IPS-18a (cell line): ENCODE data around the gene SMC1A.

Source experiments
- H3K27ac ChIP-seq: one replicate; pipeline ENCODE4 v1.5.1; 2013; ENCODE audit warnings: low read length
- H3K27me3 ChIP-seq: one replicate; pipeline ENCODE4 v1.6.1; 2013; ENCODE audit warnings: mild to moderate bottlenecking, low read length; ENCODE audit not compliant: control insufficient read depth, insufficient read depth
- H3K36me3 ChIP-seq: one replicate; pipeline ENCODE4 v1.6.1; 2013; ENCODE audit warnings: low read depth, low read length; ENCODE audit not compliant: control insufficient read depth
- H3K4me1 ChIP-seq: one replicate; pipeline ENCODE4 v1.6.1; 2013; ENCODE audit warnings: low read depth, low read length; ENCODE audit not compliant: control insufficient read depth
- H3K4me3 ChIP-seq: one replicate; pipeline ENCODE4 v1.5.1; 2013; ENCODE audit warnings: low read length
- H3K9ac ChIP-seq: one replicate; pipeline ENCODE4 v1.6.1; 2013; ENCODE audit warnings: mild to moderate bottlenecking, low read length, moderate library complexity
- H3K9me3 ChIP-seq: one replicate; pipeline ENCODE4 v1.6.1; 2013; ENCODE audit warnings: low read depth, low read length; ENCODE audit not compliant: control insufficient read depth

Gene SMC1A

DNA sequence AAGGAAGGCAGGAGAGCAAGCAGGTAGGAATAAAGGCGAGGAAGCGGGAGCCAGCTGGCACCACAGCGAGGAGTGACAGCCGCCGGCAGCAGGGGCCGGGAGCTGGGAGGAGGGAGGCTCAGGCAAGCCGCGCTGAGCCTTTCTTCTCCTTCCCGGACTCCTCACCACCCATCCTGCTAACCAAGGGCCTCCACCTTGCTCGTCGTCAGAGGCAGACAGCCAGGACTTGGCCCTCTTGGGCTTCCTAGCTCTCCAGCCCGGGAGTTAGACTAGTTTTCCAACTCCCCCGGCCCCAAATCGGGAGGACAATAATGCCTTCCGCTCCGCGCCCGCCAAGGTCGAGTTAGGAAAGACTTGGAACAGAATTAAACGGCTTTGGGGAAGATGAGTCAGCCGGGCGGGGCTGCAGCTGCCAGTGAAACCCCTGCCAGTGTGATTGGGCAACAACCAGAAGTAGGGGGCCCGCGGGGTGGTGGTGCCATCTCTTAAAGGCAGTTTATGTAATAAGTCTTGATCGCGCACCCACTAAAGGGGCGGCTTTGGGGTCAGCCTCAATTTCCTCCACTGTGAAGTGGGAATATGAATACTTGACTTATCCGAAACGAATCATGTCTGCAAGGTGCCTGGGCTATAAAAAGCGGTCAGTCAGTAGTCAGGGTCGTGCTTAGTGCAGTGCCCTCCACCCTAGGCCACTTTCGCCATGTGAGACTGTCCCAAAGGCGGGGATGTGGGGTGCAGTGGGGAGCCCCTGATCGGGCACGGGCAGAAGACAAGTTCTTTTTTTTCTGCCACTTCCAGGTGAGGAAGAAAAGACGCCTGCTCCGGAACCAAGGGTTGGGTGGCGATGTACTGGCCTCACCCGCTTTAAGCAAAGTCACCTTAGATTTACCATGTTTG lies 18.4 kb upstream of the SMC1A start:
- no peaks in the 10 kb centered on the region for H3K4me1 ChIP-seq
- no peak overlapping the region for H3K9ac ChIP-seq
- peak overlapping the region; percentile 58 for H3K4me3 ChIP-seq
- no peak overlapping the region for H3K27ac ChIP-seq
- no peaks in the 10 kb centered on the region for H3K36me3 ChIP-seq
- peaks cover 12% of the 10 kb centered on the region for H3K27me3 ChIP-seq
- no peaks in the 10 kb centered on the region for H3K9me3 ChIP-seq

- Histone ChIP-seq H3K4me3 (peak overlapping the region; percentile 58), H3K36me3 (no peaks in the 10 kb centered on the region), H3K27ac (no peak overlapping the region), H3K9ac (no peak overlapping the region), H3K4me1 (no peaks in the 10 kb centered on the region), H3K9me3 (no peaks in the 10 kb centered on the region), H3K27me3 (peaks cover 12% of the 10 kb centered on the region)
Measured at GRCh38 chrX:53440101-53440500, 17.6 kb upstream of the SMC1A start.

- Histone ChIP-seq H3K9me3 (no peaks in the 10 kb centered on the region), H3K4me3 (no peak overlapping the region), H3K4me1 (no peaks in the 10 kb centered on the region), H3K27ac (no peak overlapping the region), H3K27me3 (peaks cover 12% of the 10 kb centered on the region), H3K9ac (no peak overlapping the region), H3K36me3 (no peaks in the 10 kb centered on the region)
Measured at GRCh38 chrX:53438832-53439230, 16.4 kb upstream of the SMC1A start.

DNA sequence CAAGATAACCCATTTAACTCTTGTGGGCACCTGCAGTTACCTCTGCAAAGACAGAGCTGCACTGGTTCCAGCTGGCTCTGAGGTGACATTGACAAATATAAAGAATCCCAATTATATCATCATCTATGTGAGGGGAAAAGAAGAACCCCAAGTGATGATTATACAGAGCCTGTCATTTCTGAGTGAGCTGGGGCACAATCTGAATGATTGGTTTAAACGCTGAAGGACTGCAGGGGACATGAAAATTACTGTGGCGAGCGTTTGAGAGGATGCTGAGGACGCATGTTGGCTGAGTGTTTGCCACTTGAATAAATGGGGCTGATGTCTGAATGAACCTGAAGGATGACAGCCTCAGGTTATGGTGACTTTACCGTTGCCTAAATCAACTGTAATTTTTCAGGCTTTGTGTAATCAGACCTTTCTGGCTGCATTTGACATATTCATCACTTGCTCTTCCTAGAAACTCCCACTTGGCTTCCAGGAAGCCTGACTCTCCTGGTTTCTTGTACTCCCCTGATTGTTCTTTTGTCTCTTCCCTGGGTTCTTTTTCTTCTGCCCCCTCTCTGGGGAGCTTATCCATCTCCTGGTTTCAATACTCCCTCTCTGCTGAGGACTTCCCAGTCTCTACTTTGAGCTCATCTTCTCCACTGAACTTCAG lies 15.8 kb upstream of the SMC1A start:
- no peak overlapping the region for H3K9ac ChIP-seq
- H3K27me3 ChIP-seq = peaks cover 12% of the 10 kb centered on the region
- no peak overlapping the region for H3K27ac ChIP-seq
- no peaks in the 10 kb centered on the region for H3K4me1 ChIP-seq
- H3K36me3 ChIP-seq = no peaks in the 10 kb centered on the region
- H3K9me3 ChIP-seq = no peaks in the 10 kb centered on the region
- H3K4me3 ChIP-seq = no peak overlapping the region

DNA sequence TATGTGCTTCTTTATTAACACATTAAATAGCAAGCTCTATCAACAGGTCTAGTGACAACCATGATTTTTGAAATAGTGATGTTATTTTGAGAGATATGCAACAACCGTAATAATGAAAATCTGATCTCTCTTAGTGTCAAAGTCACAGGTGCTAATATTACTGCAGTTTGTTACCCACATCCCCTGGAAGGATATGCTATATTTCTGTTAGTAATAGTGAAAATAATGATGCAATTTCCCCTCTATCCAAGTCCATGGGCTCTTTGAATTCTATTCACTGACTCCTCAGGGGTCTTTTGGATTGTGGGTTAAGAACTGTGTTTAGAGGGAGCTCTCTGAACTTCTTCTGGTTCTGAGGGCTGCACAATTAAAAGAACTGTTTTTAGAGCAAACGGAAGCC lies 14.8 kb upstream of the SMC1A start:
- Histone ChIP-seq H3K36me3 (no peaks in the 10 kb centered on the region), H3K4me1 (no peaks in the 10 kb centered on the region), H3K27ac (no peak overlapping the region), H3K9me3 (no peaks in the 10 kb centered on the region), H3K27me3 (peaks cover 12% of the 10 kb centered on the region), H3K9ac (no peak overlapping the region), H3K4me3 (no peak overlapping the region)

- H3K9me3 ChIP-seq = no peaks in the 10 kb centered on the region
- H3K9ac ChIP-seq = no peak overlapping the region
- H3K4me1 ChIP-seq = no peaks in the 10 kb centered on the region
- no peaks in the 10 kb centered on the region for H3K36me3 ChIP-seq
- peaks cover 8% of the 10 kb centered on the region for H3K27me3 ChIP-seq
- H3K4me3 ChIP-seq = no peak overlapping the region
- no peak overlapping the region for H3K27ac ChIP-seq
Measured at GRCh38 chrX:53435997-53436396, 13.5 kb upstream of the SMC1A start.

DNA sequence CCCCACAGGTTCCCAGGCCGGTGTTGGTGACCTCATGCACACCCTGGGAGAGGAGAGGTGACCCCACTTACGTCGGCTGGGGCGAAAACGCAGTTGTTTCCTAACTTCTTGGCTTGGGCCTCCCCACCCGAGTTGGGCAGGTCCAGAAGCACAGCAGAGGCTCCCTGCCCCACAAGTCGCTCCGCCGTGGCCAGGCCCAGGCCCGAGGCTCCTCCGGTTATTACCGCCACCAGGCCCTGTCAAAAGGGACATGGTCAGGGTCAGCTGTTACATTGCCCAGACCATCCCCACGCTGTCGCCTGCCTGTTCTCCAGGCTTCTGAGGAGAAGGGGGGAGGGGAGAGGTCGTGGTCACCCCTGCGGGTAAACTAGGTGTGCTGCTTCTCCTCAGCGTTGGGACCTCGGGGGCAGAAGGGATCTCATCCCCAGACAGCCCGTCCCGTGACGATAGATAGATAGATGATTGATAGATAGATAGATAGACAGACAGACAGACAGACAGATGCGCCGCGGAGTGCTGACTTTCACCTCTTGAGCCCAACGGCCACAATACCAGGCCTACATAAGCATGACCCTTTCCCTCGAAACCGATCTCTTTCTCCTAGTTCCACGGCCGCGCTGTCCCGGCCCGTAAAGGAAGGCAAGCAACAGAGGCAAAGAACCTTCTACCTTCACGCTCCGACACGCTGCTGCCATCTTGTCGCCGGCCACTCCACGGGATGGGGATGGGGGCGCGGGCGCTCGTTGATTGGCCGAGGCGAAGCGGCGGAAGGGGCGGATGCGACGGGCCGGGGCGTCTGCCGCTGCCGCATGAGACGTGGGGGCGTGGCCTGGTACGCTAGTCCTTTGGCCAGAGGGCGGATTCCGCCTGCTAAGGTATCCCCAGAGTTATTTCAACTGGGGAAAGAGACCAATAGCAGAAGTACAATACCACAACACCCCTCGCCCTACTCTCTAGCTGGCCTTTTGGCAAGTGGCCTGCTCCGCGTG lies 11.5 kb upstream of the SMC1A start, which contains the start of gene HSD17B10:
TSS of gene HSD17B10 (minus strand) at position 720 of the 989 bp plus-strand sequence. CDS start at position 695, 25 bp downstream.
- Histone ChIP-seq H3K9me3 (peaks cover 3% of the 10 kb centered on the region), H3K9ac (peak within 1 kb of the TSS; percentile 52), H3K4me1 (no peaks in the 10 kb centered on the region), H3K27me3 (no peaks in the 10 kb centered on the region), H3K27ac (no peak within 1 kb of the TSS), H3K4me3 (peak within 1 kb of the TSS; percentile 76), H3K36me3 (no peaks in the 10 kb centered on the region)

DNA sequence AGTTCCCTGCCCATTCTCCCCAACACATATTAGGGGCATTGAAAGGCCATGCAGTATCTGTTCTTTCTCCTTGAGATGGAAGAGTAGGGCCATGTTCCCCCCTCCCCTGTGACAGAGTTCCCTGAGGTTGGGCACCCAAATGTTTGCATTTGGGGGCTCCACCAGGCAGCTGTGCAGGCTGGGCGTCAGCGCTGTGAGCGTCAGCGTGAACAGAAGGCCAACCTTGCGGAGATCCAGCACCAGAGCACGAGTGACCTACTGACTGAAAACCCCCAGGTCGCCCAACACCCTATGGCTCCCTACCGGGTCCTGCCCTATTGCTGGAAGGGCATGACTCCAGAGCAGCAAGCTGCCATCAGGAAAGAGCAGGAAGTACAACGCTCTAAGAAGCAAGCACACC lies 7.8 kb upstream of the SMC1A start:
- no peaks in the 10 kb centered on the region for H3K4me1 ChIP-seq
- no peaks in the 10 kb centered on the region for H3K27me3 ChIP-seq
- H3K9me3 ChIP-seq = peaks cover 3% of the 10 kb centered on the region
- H3K36me3 ChIP-seq = no peaks in the 10 kb centered on the region
- no peak overlapping the region for H3K4me3 ChIP-seq
- no peak overlapping the region for H3K27ac ChIP-seq
- no peak overlapping the region for H3K9ac ChIP-seq

- H3K27ac ChIP-seq = no peak overlapping the region
- H3K36me3 ChIP-seq = no peaks in the 10 kb centered on the region
- no peaks in the 10 kb centered on the region for H3K4me1 ChIP-seq
- H3K4me3 ChIP-seq = no peak overlapping the region
- H3K9me3 ChIP-seq = peaks cover 3% of the 10 kb centered on the region
- no peaks in the 10 kb centered on the region for H3K27me3 ChIP-seq
- H3K9ac ChIP-seq = no peak overlapping the region
Measured at GRCh38 chrX:53429755-53430154, 7.3 kb upstream of the SMC1A start.

GRCh38 chrX:53422861-53423306 lies 430 bp upstream of the SMC1A start, which contains the start of gene RIBC1:
TSS of gene RIBC1 (plus strand) at chrX:53422873. CDS start at chrX:53426277, 3,404 bp downstream.
- no peaks in the 10 kb centered on the region for H3K9me3 ChIP-seq
- H3K9ac ChIP-seq = peak within 1 kb of the TSS; percentile 98
- peak within 1 kb of the TSS; percentile 90 for H3K27ac ChIP-seq
- no peaks in the 10 kb centered on the region for H3K36me3 ChIP-seq
- peak within 1 kb of the TSS; percentile 93 for H3K4me3 ChIP-seq
- H3K27me3 ChIP-seq = no peaks in the 10 kb centered on the region
- peaks cover 4% of the 10 kb centered on the region for H3K4me1 ChIP-seq

GRCh38 chrX:53421772-53422085 lies 725 bp downstream of the SMC1A start:
- H3K27me3 ChIP-seq = no peaks in the 10 kb centered on the region

More at GRCh38 chrX:53421772-53422085, 725 bp downstream of the SMC1A start:
- Histone ChIP-seq H3K9ac (peak overlapping the region; percentile 98), H3K4me3 (peak overlapping the region; percentile 93), H3K36me3 (no peaks in the 10 kb centered on the region), H3K27ac (peak overlapping the region; percentile 90), H3K9me3 (no peaks in the 10 kb centered on the region), H3K4me1 (peaks cover 4% of the 10 kb centered on the region)
